NCI-H748 treated with DMSO at 0.1 percent for 48 hours (cell line): ENCODE data around the gene WFDC8.

ENCODE experiments used
- DNase-seq: peaks from one replicate; lab custom pipeline; 2025; lab: John Stamatoyannopoulos, UW

WFDC8 gene

GRCh38 chr20:45547206-45547770, 31.8 kb downstream of the WFDC8 start, which contains the start of gene EPPIN:
TSS of gene EPPIN (minus strand) at chr20:45547401. CDS start at chr20:45547357, 44 bp downstream.
- no peak for DNase-seq

- no peak for DNase-seq
These were observed 33.2 kb downstream of the WFDC8 start for GRCh38 chr20:45545754-45546453.

- DNase-seq = no peak
These were observed 33.7 kb downstream of the WFDC8 start for GRCh38 chr20:45545351-45545750.

- DNase-seq = no peak
These were observed 39.7 kb downstream of the WFDC8 start, which contains the start of gene WFDC6 for GRCh38 chr20:45539382-45539781. TSS of gene WFDC6 (minus strand) at chr20:45539482. CDS start at chr20:45539407, 75 bp downstream.

- DNase-seq = no peak
These were observed 40.8 kb downstream of the WFDC8 start for GRCh38 chr20:45538209-45538799.

GRCh38 chr20:45527294-45527693, 51.8 kb downstream of the WFDC8 start:
- DNase-seq = no peak

- no peak for DNase-seq
These were observed 55.3 kb downstream of the WFDC8 start for GRCh38 chr20:45523821-45524220.

GRCh38 chr20:45518282-45518681, 60.8 kb downstream of the WFDC8 start:
- DNase-seq = no peak

- no peak for DNase-seq
These were observed 63.8 kb downstream of the WFDC8 start, which contains the start of gene SPINT3 for GRCh38 chr20:45515147-45515913. TSS of gene SPINT3 (minus strand) at chr20:45515622. CDS start at chr20:45515608, 14 bp downstream.

GRCh38 chr20:45510242-45510862, 68.7 kb downstream of the WFDC8 start:
- no peak for DNase-seq

GRCh38 chr20:45509091-45509490, 70.0 kb downstream of the WFDC8 start:
- no peak for DNase-seq

- DNase-seq = no peak
These were observed 70.8 kb downstream of the WFDC8 start for GRCh38 chr20:45508068-45508886.

- DNase-seq = no peak
These were observed 71.9 kb downstream of the WFDC8 start for GRCh38 chr20:45507011-45507820.

- no peak for DNase-seq
These were observed 72.7 kb downstream of the WFDC8 start for GRCh38 chr20:45506398-45506797.

- DNase-seq = no peak
These were observed 75.7 kb downstream of the WFDC8 start for GRCh38 chr20:45503403-45503802.

- DNase-seq = no peak
These were observed 76.5 kb downstream of the WFDC8 start for GRCh38 chr20:45502561-45502960.
